Fibroblast of skin of right biceps (primary cell): ENCODE data around the gene RNFT1.
"Not testable (repeated sequence)": the region's sequence is repeated elsewhere in the genome, so short reads cannot be mapped to it uniquely, and the experiment has no call there.

Experiments
- DNase-seq: peaks from one replicate; pipeline ENCODE4 v3.0.0-alpha.2; 2013

RNFT1 gene

DNA sequence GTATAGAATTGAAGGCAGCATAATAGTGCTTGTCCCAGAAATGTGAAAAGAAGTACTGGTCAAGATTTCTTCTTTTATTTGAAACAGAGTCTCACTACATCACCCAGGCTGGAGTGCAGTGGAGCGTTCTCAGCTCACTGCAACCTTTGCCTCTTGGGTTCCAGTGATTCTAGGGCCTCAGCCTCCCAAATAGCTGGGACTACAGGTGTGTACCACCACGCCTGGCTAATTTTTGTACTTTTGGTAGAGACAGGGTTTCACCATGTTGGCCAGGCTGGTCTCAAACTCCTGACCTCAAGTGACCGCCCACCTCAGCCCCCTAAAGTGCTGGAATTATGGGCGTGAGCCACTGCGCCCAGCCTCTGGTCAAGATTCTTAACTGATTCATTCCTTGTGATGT, 43.9 kb downstream of the RNFT1 start:
- DNase-seq: not testable (repeated sequence)

DNA sequence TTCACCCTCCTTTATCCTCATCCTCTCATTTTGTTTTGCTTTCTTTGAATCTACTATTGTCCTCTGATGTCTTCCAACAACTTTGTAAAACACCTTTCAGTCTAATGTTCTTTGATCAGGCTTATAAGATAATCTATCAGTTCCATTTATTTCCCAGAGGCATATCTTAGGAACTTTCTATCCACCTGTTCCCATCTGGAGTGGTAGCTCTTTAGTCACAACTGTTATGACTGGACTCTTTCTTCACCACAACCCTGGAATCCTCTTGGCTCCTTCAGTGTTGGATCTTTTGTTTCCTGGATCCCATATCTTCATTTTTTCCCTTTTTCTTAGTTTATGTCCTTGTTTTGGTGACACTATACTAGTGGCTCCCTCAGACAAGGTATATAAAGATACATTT, 48.1 kb downstream of the RNFT1 start:
- no peak for DNase-seq

DNA sequence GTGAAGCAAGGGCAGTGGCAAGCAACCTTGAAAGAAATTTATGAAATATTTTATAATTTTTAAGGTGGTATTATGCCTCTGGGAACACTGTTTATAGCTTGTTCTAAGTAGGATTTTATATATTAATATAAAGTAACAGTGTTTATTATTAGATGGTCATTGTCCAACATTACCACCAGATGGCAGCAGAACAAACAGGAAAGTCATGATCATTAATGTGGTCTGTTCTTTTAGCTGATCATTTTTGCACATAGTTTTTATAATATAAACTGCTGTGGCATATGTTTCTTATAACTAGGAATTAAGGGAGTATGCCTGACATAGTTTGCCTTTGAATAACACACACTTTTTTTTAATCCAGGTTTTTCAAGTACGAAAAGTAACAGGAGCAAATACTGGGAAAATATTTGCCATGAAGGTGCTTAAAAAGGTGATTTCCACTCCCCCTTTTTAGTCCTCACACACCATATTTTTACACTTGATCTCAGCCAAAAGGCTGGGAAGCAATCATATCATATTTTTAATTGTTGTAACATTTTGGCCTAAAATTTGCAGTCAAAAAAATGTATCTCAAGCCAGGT, 50.2 kb downstream of the RNFT1 start:
- DNase-seq: peak; percentile 55

DNA sequence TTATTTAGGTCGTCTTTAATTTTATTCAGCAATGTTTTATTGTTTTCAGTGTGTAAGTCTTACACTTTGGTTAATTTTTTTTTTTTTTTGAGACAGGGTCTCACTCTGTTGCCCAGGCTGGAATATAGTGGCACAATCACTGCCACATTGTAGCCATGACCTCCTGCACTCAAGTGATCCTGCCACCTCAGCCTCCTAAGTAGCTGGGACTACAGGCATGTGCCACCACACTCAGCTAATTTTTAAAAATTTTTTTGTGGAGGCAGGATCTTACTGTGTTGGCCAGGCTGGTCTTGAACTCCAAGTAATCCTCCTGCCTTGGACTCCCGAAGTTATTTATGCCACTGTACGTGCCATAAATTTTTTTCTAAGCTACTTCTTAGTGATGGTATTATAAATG, 57.1 kb downstream of the RNFT1 start:
- no peak for DNase-seq

DNA sequence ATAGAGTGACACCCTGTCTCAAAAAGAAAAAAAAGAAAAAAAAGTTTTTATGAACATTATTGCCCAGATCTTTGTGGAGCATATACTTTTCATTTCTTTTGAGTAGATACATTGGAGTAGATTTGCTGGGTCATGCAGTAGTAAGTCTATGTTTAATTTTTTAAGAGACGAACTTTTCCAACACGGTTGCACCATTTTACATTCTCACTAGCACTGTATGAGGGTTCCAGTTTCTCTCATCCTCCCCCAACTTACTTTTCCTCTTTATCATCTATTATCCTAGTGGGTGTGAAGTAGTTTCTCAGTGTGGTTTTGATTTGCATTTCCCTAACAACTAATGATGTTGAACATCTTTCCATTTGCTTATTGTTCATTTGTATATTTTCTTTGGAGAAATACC, 61.1 kb downstream of the RNFT1 start:
- no peak for DNase-seq
